ENCODE measurements around the gene DMRTB1. TPM values are rescaled to one million over a fixed set of nuclear protein-coding genes. Genes with fewer than 3 reads are reported as not detected.

DMRTB1 gene
- total RNA-seq, 1 donor from 2014 or later: not detected

- peak; percentile 43 for TF ChIP-seq CTCF (IDR thresholded peaks at IDR 0.05; ENCODE audit: unreplicated experiment)
- Mint-ChIP-seq H3K27ac (ENCODE audit: unreplicated experiment) (no peak overlapping the region), H3K36me3 (ENCODE audit: low read depth, unreplicated experiment) (no peaks in the 10 kb centered on the region), H3K9me3 (ENCODE audit: unreplicated experiment) (no peaks in the 10 kb centered on the region), H3K4me3 (ENCODE audit: unreplicated experiment) (no peak overlapping the region), H3K27me3 (ENCODE audit: unreplicated experiment) (no peaks in the 10 kb centered on the region), H3K4me1 (ENCODE audit: unreplicated experiment) (no peaks in the 10 kb centered on the region)
- DNase-seq (ENCODE audit: low spot score): no peak
Observed at GRCh38 chr1:53473463-53473862, 14.3 kb downstream of the DMRTB1 start.

DNA sequence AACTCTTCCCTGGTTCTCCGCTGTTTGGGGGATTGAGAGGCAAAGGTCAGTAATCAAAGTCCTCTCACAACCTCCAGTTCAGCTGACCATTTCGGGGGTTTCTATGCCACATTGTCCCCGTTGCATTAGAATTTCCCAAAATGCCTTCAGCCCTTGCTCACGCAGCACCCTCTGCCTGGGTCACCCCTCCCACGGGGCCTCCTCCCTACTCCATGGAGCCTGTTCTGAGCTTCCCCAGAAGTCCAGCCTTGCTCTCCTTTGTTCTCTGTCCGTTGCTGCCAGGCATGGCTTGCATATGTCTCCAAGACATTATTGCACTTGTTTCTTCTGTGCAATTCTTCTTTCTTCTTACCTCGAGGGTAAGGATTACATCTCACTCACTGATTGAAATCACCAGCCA is 16.5 kb downstream of the DMRTB1 start:
- peaks cover 2% of the 10 kb centered on the region for H3K27me3 Mint-ChIP-seq (ENCODE audit: unreplicated experiment)
- no peaks in the 10 kb centered on the region for H3K4me1 Mint-ChIP-seq (ENCODE audit: unreplicated experiment)
- TF ChIP-seq CTCF (IDR thresholded peaks at IDR 0.05; ENCODE audit: unreplicated experiment): no peak
- no peaks in the 10 kb centered on the region for H3K9me3 Mint-ChIP-seq (ENCODE audit: unreplicated experiment)
- no peaks in the 10 kb centered on the region for H3K36me3 Mint-ChIP-seq (ENCODE audit: low read depth, unreplicated experiment)
- no peak overlapping the region for H3K4me3 Mint-ChIP-seq (ENCODE audit: unreplicated experiment)
- no peak overlapping the region for H3K27ac Mint-ChIP-seq (ENCODE audit: unreplicated experiment)
- no peak for DNase-seq (ENCODE audit: low spot score)

GRCh38 chr1:53476579-53476978 is 17.4 kb downstream of the DMRTB1 start:
- no peak for TF ChIP-seq CTCF (IDR thresholded peaks at IDR 0.05; ENCODE audit: unreplicated experiment)
- H3K27ac Mint-ChIP-seq (ENCODE audit: unreplicated experiment): no peak overlapping the region
- no peaks in the 10 kb centered on the region for H3K4me1 Mint-ChIP-seq (ENCODE audit: unreplicated experiment)
- no peaks in the 10 kb centered on the region for H3K9me3 Mint-ChIP-seq (ENCODE audit: unreplicated experiment)
- no peak for DNase-seq (ENCODE audit: low spot score)
- no peak overlapping the region for H3K4me3 Mint-ChIP-seq (ENCODE audit: unreplicated experiment)
- no peaks in the 10 kb centered on the region for H3K36me3 Mint-ChIP-seq (ENCODE audit: low read depth, unreplicated experiment)
- H3K27me3 Mint-ChIP-seq (ENCODE audit: unreplicated experiment): peaks cover 2% of the 10 kb centered on the region

DNA sequence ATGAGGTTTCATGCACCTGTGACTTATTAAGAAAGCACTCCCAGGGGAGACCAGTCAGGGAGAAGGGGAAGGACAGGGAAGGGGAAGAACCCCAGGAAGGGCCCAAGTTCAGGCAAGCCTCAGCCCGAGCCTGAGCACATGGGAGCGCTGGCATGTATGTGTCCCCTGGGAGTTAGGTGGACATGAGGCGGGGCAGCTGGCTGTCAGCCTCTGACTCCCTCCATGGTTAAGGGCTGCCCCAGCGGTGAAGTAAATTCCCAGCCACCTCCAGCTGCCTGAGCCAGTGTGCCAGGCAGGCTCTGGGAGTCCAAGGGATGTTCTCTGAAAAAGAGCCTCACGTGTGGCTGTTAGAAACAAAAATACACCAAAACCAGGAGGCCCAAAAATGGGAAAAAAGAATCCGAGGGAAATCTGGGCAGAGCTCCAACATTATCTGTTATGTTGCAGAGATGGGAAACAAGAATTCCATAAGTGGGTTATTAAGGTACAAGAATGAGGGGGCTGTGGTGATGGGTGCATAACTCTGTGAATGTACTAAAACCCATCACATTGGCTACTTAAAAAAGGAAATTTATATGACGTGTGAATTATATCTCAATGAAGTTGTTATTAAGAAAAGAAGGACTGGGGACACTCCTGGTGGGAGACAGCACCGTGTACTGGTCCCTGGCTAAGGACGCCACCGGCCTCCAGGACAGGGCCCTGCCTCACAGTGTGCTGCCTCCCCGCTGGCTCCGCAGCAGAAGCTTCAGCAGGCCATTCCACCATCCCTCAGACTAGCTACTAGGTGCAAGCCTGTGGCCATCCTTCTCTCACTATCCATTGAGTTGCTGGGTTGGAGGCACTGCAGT is 18.7 kb downstream of the DMRTB1 start:
- Mint-ChIP-seq H3K27me3 (ENCODE audit: unreplicated experiment) (peaks cover 3% of the 10 kb centered on the region), H3K27ac (ENCODE audit: unreplicated experiment) (peak overlapping the region; percentile 39), H3K36me3 (ENCODE audit: low read depth, unreplicated experiment) (no peaks in the 10 kb centered on the region), H3K4me3 (ENCODE audit: unreplicated experiment) (no peak overlapping the region), H3K4me1 (ENCODE audit: unreplicated experiment) (no peaks in the 10 kb centered on the region), H3K9me3 (ENCODE audit: unreplicated experiment) (no peaks in the 10 kb centered on the region)
- DNase-seq (ENCODE audit: low spot score): no peak
- no peak for TF ChIP-seq CTCF (IDR thresholded peaks at IDR 0.05; ENCODE audit: unreplicated experiment)

DNA sequence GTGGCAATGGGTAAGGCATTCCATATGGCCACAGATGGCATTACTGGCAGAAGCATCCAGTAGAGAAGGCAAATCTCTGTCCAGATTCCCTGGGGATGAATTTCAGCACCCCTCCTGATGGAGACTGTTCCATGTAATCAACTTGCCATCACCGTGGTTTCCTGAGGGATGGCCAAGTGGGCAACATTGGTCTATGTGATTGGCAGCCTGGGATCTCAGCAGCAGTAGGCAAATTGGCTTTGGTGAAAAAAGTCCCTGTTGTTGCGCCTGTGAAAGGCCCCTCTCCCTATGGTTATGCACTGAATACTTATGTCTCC is 19.3 kb downstream of the DMRTB1 start:
- DNase-seq (ENCODE audit: low spot score): no peak
- Mint-ChIP-seq H3K27me3 (ENCODE audit: unreplicated experiment) (peaks cover 3% of the 10 kb centered on the region), H3K9me3 (ENCODE audit: unreplicated experiment) (no peaks in the 10 kb centered on the region), H3K4me3 (ENCODE audit: unreplicated experiment) (no peak overlapping the region), H3K27ac (ENCODE audit: unreplicated experiment) (no peak overlapping the region), H3K36me3 (ENCODE audit: low read depth, unreplicated experiment) (no peaks in the 10 kb centered on the region), H3K4me1 (ENCODE audit: unreplicated experiment) (no peaks in the 10 kb centered on the region)
- no peak for TF ChIP-seq CTCF (IDR thresholded peaks at IDR 0.05; ENCODE audit: unreplicated experiment)
